Calu3 (cell line): Measurements from ENCODE around the gene RXRA. TPM values are rescaled to one million over a fixed set of nuclear protein-coding genes. Genes with fewer than 3 reads are reported as not detected.

Source experiments
- BruUV-seq: library from RNA; stranded (reverse); fragments of 400-500 nt; replicated peaks from 2 replicates; lab custom pipeline; 2021; lab: Mats Ljungman, UMichigan
- CTCF ChIA-PET: fragments of 300-600 bp; sonication (Branson Sonifier 250); formaldehyde crosslinking; loops from one replicate; lab custom pipeline; 2022; ENCODE audit warnings: antibody characterized with exemption; lab: Charles Lee
- DNase-seq: peaks from one replicate; pipeline ENCODE4 v3.0.0; 2022
- H3K27ac Mint-ChIP-seq: one replicate; pipeline ENCODE4 v1.8.0; 2022; ENCODE audit warnings: mixed read lengths; ENCODE audit not compliant: unreplicated experiment
- H3K27me3 Mint-ChIP-seq: one replicate; pipeline ENCODE4 v1.8.0; 2022; ENCODE audit warnings: mixed read lengths; ENCODE audit not compliant: unreplicated experiment
- H3K36me3 Mint-ChIP-seq: one replicate; pipeline ENCODE4 v1.8.0; 2022; ENCODE audit warnings: mild to moderate bottlenecking, moderate library complexity, mixed read lengths; ENCODE audit not compliant: insufficient read depth, unreplicated experiment
- H3K4me1 Mint-ChIP-seq: one replicate; pipeline ENCODE4 v1.8.0; 2022; ENCODE audit warnings: mild to moderate bottlenecking, low read depth, mixed read lengths; ENCODE audit not compliant: unreplicated experiment
- H3K4me3 Mint-ChIP-seq: one replicate; pipeline ENCODE4 v1.8.0; 2022; ENCODE audit warnings: mild to moderate bottlenecking, low read depth, moderate library complexity, mixed read lengths; ENCODE audit not compliant: unreplicated experiment
- H3K9me3 Mint-ChIP-seq: one replicate; pipeline ENCODE4 v1.8.0; 2022; ENCODE audit warnings: low read depth, mixed read lengths; ENCODE audit not compliant: unreplicated experiment
- intact Hi-C: fragments of 100-400 bp; cut with micrococcal nuclease; formaldehyde crosslinking; loops from one replicate; pipeline ENCODE4 v1.10.0; 2022; ENCODE audit not compliant: unreplicated experiment
- total RNA-seq: library from RNA; stranded (reverse); gene quantifications from 2 replicates; pipeline ENCODE4 v1.2.3, GENCODE V29; 2022
- TF ChIP-seq, protein P1 (sequence below): fragments of 200-600 bp; IDR thresholded peaks from one replicate; pipeline ENCODE4 v1.8.0; 2022; ENCODE audit warnings: antibody characterized with exemption; ENCODE audit not compliant: unreplicated experiment

The RXRA gene
- total RNA-seq, 1 experiment from 2014 or later: 15.0 TPM

DNA sequence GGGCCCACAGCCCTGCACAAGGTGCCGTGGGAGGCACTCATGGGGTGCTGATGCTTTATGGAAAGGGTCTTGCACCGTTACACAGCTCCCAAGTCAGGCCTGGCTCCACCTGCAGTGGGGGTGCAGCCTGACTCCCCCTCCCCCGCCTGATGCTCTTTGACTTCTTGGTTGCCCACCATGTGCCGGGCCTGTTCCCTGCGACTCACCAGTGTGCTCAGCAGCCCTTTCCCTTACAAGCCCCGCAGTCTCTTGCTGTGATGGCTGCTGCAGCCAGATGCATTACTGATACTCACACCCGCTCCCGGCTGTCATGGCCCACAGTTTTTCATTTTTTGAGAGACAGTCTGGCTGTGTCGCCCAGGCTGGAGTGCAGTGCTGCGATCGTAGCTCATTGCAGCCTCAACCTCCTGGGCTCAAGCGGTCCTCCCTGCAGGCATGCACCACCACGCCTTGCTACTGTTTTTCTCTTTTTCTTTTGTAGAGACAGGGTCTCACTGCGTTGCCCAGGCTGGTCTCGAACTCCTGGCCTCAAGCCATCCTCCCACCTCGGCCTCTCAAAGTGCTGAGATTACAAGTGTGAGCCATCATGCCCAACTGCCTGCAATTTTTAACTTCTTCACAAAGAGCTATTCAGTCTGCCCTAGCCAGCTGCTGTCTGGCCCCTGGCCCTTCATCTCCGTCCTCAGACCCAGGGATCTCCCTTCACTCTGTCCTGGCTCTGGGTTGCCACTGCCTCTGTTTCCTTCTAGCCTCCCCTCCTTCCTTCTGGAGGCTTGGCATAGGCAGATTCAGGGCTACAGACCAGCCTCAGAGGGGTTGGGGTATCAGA, 109.5 kb downstream of the RXRA start:
- CTCF ChIA-PET: interaction anchor here (0.6 to 1.0 kb wide), 3 partner anchors 8 to 233 kb away, joined by 3 to 5 read pairs (median 5); no protein-coding TSS in a partner anchor
- no peak overlapping the region for H3K4me3 Mint-ChIP-seq
- no peaks in the 10 kb centered on the region for H3K4me1 Mint-ChIP-seq

DNA sequence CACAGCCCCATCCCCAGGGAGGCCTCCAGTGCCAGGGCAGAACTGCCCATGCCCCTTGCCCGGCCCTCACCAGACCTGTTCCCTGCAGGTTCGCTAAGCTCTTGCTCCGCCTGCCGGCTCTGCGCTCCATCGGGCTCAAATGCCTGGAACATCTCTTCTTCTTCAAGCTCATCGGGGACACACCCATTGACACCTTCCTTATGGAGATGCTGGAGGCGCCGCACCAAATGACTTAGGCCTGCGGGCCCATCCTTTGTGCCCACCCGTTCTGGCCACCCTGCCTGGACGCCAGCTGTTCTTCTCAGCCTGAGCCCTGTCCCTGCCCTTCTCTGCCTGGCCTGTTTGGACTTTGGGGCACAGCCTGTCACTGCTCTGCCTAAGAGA, 110.1 kb downstream of the RXRA start:
- BruUV-seq: no TSS peak
- Mint-ChIP-seq H3K4me1 (no peaks in the 10 kb centered on the region), H3K4me3 (no peak overlapping the region), H3K27me3 (no peaks in the 10 kb centered on the region), H3K36me3 (peaks cover 12% of the 10 kb centered on the region), H3K9me3 (no peaks in the 10 kb centered on the region), H3K27ac (no peak overlapping the region)
- DNase-seq: no peak
- TF ChIP-seq, protein P1, sequence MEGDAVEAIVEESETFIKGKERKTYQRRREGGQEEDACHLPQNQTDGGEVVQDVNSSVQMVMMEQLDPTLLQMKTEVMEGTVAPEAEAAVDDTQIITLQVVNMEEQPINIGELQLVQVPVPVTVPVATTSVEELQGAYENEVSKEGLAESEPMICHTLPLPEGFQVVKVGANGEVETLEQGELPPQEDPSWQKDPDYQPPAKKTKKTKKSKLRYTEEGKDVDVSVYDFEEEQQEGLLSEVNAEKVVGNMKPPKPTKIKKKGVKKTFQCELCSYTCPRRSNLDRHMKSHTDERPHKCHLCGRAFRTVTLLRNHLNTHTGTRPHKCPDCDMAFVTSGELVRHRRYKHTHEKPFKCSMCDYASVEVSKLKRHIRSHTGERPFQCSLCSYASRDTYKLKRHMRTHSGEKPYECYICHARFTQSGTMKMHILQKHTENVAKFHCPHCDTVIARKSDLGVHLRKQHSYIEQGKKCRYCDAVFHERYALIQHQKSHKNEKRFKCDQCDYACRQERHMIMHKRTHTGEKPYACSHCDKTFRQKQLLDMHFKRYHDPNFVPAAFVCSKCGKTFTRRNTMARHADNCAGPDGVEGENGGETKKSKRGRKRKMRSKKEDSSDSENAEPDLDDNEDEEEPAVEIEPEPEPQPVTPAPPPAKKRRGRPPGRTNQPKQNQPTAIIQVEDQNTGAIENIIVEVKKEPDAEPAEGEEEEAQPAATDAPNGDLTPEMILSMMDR: no peak
- intact Hi-C loops: loop anchor here (10.0 kb wide), 1 partner anchor 112 kb away; the partner anchor contains the start of gene RXRA
- CTCF ChIA-PET: no interaction called here

More for the DNA sequence above, 109.5 kb downstream of the RXRA start:
- Mint-ChIP-seq H3K27me3 (no peaks in the 10 kb centered on the region), H3K36me3 (peaks cover 6% of the 10 kb centered on the region), H3K9me3 (no peaks in the 10 kb centered on the region), H3K27ac (no peak overlapping the region)
- intact Hi-C loops: loop anchor here (10.0 kb wide), 1 partner anchor 111 kb away; the partner anchor contains the start of gene RXRA
- BruUV-seq: no TSS peak
- no peak for DNase-seq
- TF ChIP-seq, protein P1: no peak

- no peak overlapping the region for H3K27ac Mint-ChIP-seq
- no TSS peak for BruUV-seq
- H3K4me3 Mint-ChIP-seq: no peak overlapping the region
- H3K4me1 Mint-ChIP-seq: no peaks in the 10 kb centered on the region
- H3K9me3 Mint-ChIP-seq: no peaks in the 10 kb centered on the region
- H3K36me3 Mint-ChIP-seq: peaks cover 14% of the 10 kb centered on the region
- TF ChIP-seq, protein P1: no peak
- CTCF ChIA-PET: no interaction called here
- H3K27me3 Mint-ChIP-seq: no peaks in the 10 kb centered on the region
- intact Hi-C loops: loop anchor here (10.0 kb wide), 1 partner anchor 112 kb away; the partner anchor contains the start of gene RXRA
- no peak for DNase-seq
Measured at GRCh38 chr9:134436911-134437310, 110.7 kb downstream of the RXRA start.

- H3K4me3 Mint-ChIP-seq: no peak overlapping the region
- no peak overlapping the region for H3K27ac Mint-ChIP-seq
- BruUV-seq: no TSS peak
- H3K9me3 Mint-ChIP-seq: no peaks in the 10 kb centered on the region
- intact Hi-C loops: loop anchor here (10.0 kb wide), 1 partner anchor 113 kb away; the partner anchor contains the start of gene RXRA
- CTCF ChIA-PET: no interaction called here
- TF ChIP-seq, protein P1: no peak
- no peaks in the 10 kb centered on the region for H3K27me3 Mint-ChIP-seq
- DNase-seq: no peak
- H3K4me1 Mint-ChIP-seq: no peaks in the 10 kb centered on the region
- H3K36me3 Mint-ChIP-seq: peaks cover 14% of the 10 kb centered on the region
Measured at GRCh38 chr9:134437403-134438194, 111.3 kb downstream of the RXRA start.
